Measurements from ENCODE around the gene HNRNPCL2. TPM values are rescaled to one million over a fixed set of nuclear protein-coding genes. Genes with fewer than 3 reads are reported as not detected.

Gene HNRNPCL2
- total RNA-seq (2014; rRNA removed; shearing (Covaris generic)) = not detected in 2 replicates

GRCh38 chr1:13116754-13117153 lies at the start of gene HNRNPCL2:
TSS of gene HNRNPCL2 (minus strand) at chr1:13116854. CDS start at chr1:13116400, 454 bp downstream.

GRCh38 chr1:13165531-13165930 lies 48.9 kb upstream of the HNRNPCL2 start, which contains the start of gene HNRNPCL4:
TSS of gene HNRNPCL4 (minus strand) at chr1:13165631. CDS start at chr1:13165467, 164 bp downstream.

GRCh38 chr1:13155909-13156308 lies 39.3 kb upstream of the HNRNPCL2 start, which contains the start of gene PRAMEF26:
TSS of gene PRAMEF26 (minus strand) at chr1:13156009. CDS start at chr1:13153095, 2,914 bp downstream.

GRCh38 chr1:13070474-13070873 lies 46.2 kb downstream of the HNRNPCL2 start, which contains the start of gene PRAMEF25:
TSS of gene PRAMEF25 (plus strand) at chr1:13070774. CDS start at chr1:13073694, 2,920 bp downstream.

Other genes with a start within 250 kb of the HNRNPCL2 start
- 0.11 TPM in 1 of 2 replicates, not detected in the other for gene PRAMEF4, start 230.7 kb downstream of the HNRNPCL2 start, total RNA-seq (2014; rRNA removed; shearing (Covaris generic))
- not detected in 2 replicates for gene PRAMEF10, start 218.6 kb downstream of the HNRNPCL2 start, total RNA-seq (2014; rRNA removed; shearing (Covaris generic))
- not detected in 2 replicates for gene PRAMEF7, start 200.2 kb downstream of the HNRNPCL2 start, total RNA-seq (2014; rRNA removed; shearing (Covaris generic))
- gene PRAMEF6, start 169.3 kb downstream of the HNRNPCL2 start, total RNA-seq (2014; rRNA removed; shearing (Covaris generic)) = not detected in 2 replicates
- not detected in 2 replicates for gene PRAMEF27, start 60.3 kb downstream of the HNRNPCL2 start, total RNA-seq (2014; rRNA removed; shearing (Covaris generic))
- not detected in 2 replicates for gene HNRNPCL3, start 56.1 kb downstream of the HNRNPCL2 start, total RNA-seq (2014; rRNA removed; shearing (Covaris generic))
- not detected in 2 replicates for gene PRAMEF25, start 46.1 kb downstream of the HNRNPCL2 start, total RNA-seq (2014; rRNA removed; shearing (Covaris generic))
- not detected in 2 replicates for gene PRAMEF26, start 39.2 kb upstream of the HNRNPCL2 start, total RNA-seq (2014; rRNA removed; shearing (Covaris generic))
- not detected in 2 replicates for gene HNRNPCL4, start 48.8 kb upstream of the HNRNPCL2 start, total RNA-seq (2014; rRNA removed; shearing (Covaris generic))
- gene PRAMEF9, start 55.0 kb upstream of the HNRNPCL2 start, total RNA-seq (2014; rRNA removed; shearing (Covaris generic)) = not detected in 2 replicates
- not detected in 2 replicates for gene PRAMEF13, start 84.6 kb upstream of the HNRNPCL2 start, total RNA-seq (2014; rRNA removed; shearing (Covaris generic))
- gene PRAMEF18, start 109.3 kb upstream of the HNRNPCL2 start, total RNA-seq (2014; rRNA removed; shearing (Covaris generic)) = not detected in 2 replicates
- not detected in 2 replicates for gene PRAMEF5, start 137.3 kb upstream of the HNRNPCL2 start, total RNA-seq (2014; rRNA removed; shearing (Covaris generic))
- gene PRAMEF8, start 168.3 kb upstream of the HNRNPCL2 start, total RNA-seq (2014; rRNA removed; shearing (Covaris generic)) = not detected in 2 replicates
- gene PRAMEF33, start 186.7 kb upstream of the HNRNPCL2 start, total RNA-seq (2014; rRNA removed; shearing (Covaris generic)) = not detected in 2 replicates
- gene PRAMEF15, start 198.7 kb upstream of the HNRNPCL2 start, total RNA-seq (2014; rRNA removed; shearing (Covaris generic)) = not detected in 2 replicates
- not detected in 2 replicates for gene PRAMEF14, start 230.3 kb upstream of the HNRNPCL2 start, total RNA-seq (2014; rRNA removed; shearing (Covaris generic))

Measured in A375 (cell line).